CD14-positive monocyte (primary cell): ENCODE measurements around the gene CAMTA1. TPM values are rescaled to one million over a fixed set of nuclear protein-coding genes. Genes with fewer than 3 reads are reported as not detected.

Experiments used
- DNase-seq, 3 donors: peaks; one replicate each; pipeline ENCODE4 v3.0.0-alpha.2; 2011 to 2022
- H2AFZ ChIP-seq: 2 replicates; pipeline ENCODE4 v1.6.0; 2012; ENCODE audit warnings: mild to moderate bottlenecking, low read depth, low read length, inconsistent platforms; ENCODE audit not compliant: insufficient read depth, poor library complexity, severe bottlenecking
- H3K27ac ChIP-seq, 2 donors: 1 replicate in 1 of 2; 2 replicates in 1 of 2; pipeline ENCODE4 v1.5.1; 2012 to 2013; ENCODE audit warnings: low read length in 2 of 2, control low read depth in 1 of 2, inconsistent platforms in 1 of 2, low read depth in 1 of 2, mild to moderate bottlenecking in 1 of 2
- H3K27me3 ChIP-seq, 2 donors: one replicate each; pipeline versions ENCODE4 v1.6.0 to v1.6.1; 2011 to 2013; ENCODE audit warnings: low read length in 2 of 2; ENCODE audit not compliant: control insufficient read depth in 2 of 2, insufficient read depth in 2 of 2
- H3K36me3 ChIP-seq, 2 donors: replicated peaks in 1 of 2; 1 replicate in 1 of 2; 2 replicates in 1 of 2; pipeline versions ENCODE4 v1.5.1 to v1.6.1; 2012 to 2013; ENCODE audit warnings: low read length in 2 of 2, control low read depth in 1 of 2, inconsistent platforms in 1 of 2, mild to moderate bottlenecking in 1 of 2; ENCODE audit not compliant: insufficient read depth in 2 of 2, control insufficient read depth in 1 of 2
- H3K4me1 ChIP-seq, 2 donors: 1 replicate in 1 of 2; 2 replicates in 1 of 2; pipeline versions ENCODE4 v1.5.1 to v1.6.1; 2012 to 2013; ENCODE audit warnings: low read length in 2 of 2, control low read depth in 1 of 2, inconsistent platforms in 1 of 2, mild to moderate bottlenecking in 1 of 2, moderate library complexity in 1 of 2; ENCODE audit not compliant: insufficient read depth in 2 of 2, control insufficient read depth in 1 of 2
- H3K4me2 ChIP-seq: replicated peaks from 2 replicates; pipeline ENCODE3; 2012; ENCODE audit warnings: low read length, moderate library complexity, mild to moderate bottlenecking; ENCODE audit not compliant: poor library complexity, severe bottlenecking; ENCODE audit errors: extremely low read depth
- H3K4me3 ChIP-seq, 3 experiments: fragments of 200-600 bp in 1 of 3; sonication (generic) in 1 of 3; replicated peaks in 1 of 3; 1 replicate in 2 of 3; 2 replicates in 1 of 3; pipeline ENCODE4 v1.5.1; 2011 to 2013; ENCODE audit warnings: low read length in 3 of 3, mild to moderate bottlenecking in 3 of 3, control low read depth in 2 of 3, low read depth in 2 of 3, inconsistent platforms in 1 of 3, moderate library complexity in 1 of 3
- H3K79me2 ChIP-seq: 2 replicates; pipeline ENCODE4 v1.6.0; 2012; ENCODE audit warnings: mild to moderate bottlenecking, control low read depth, inconsistent platforms, low read length, moderate library complexity; ENCODE audit not compliant: insufficient read depth
- H3K9ac ChIP-seq: 2 replicates; pipeline ENCODE4 v1.6.0; 2017; ENCODE audit warnings: low read length, mild to moderate bottlenecking; ENCODE audit not compliant: insufficient read depth, poor library complexity, severe bottlenecking
- H3K9me3 ChIP-seq, 2 donors: replicated peaks in 1 of 2; 1 replicate in 1 of 2; 2 replicates in 1 of 2; pipeline versions ENCODE4 v1.5.1 to v1.6.1; 2012 to 2013; ENCODE audit warnings: low read length in 2 of 2, control low read depth in 1 of 2; ENCODE audit not compliant: control insufficient read depth in 1 of 2, insufficient read depth in 1 of 2
- H4K20me1 ChIP-seq: 2 replicates; pipeline ENCODE4 v1.6.0; 2012; ENCODE audit warnings: mild to moderate bottlenecking, low read length, control low read depth, moderate library complexity; ENCODE audit not compliant: insufficient read depth
- H3K27ac Mint-ChIP-seq, 7 donors: one replicate each; pipeline ENCODE4 v1.8.0; 2020; ENCODE audit warnings: mild to moderate bottlenecking in 7 of 7, mixed read lengths in 7 of 7, moderate library complexity in 6 of 7, inconsistent platforms in 2 of 7
- H3K27me3 Mint-ChIP-seq, 3 donors: one replicate each; pipeline ENCODE4 v1.8.0; 2021 to 2022; ENCODE audit warnings: low read depth in 3 of 3, mild to moderate bottlenecking in 3 of 3, mixed read lengths in 3 of 3, moderate library complexity in 3 of 3, inconsistent platforms in 1 of 3
- H3K36me3 Mint-ChIP-seq, 2 donors: one replicate each; pipeline ENCODE4 v1.8.0; 2020; ENCODE audit warnings: mixed read lengths in 2 of 2, inconsistent platforms in 1 of 2, mild to moderate bottlenecking in 1 of 2
- H3K4me1 Mint-ChIP-seq: one replicate; pipeline ENCODE4 v1.8.0; 2020; ENCODE audit warnings: mild to moderate bottlenecking, mixed read lengths
- H3K4me3 Mint-ChIP-seq, 2 donors: one replicate each; pipeline ENCODE4 v1.8.0; 2020; ENCODE audit warnings: mild to moderate bottlenecking in 2 of 2, mixed read lengths in 2 of 2, moderate library complexity in 1 of 2
- H3K9me3 Mint-ChIP-seq, 7 donors: one replicate each; pipeline ENCODE4 v1.8.0; 2020 to 2022; ENCODE audit warnings: mixed read lengths in 7 of 7, mild to moderate bottlenecking in 6 of 7, moderate library complexity in 6 of 7, inconsistent platforms in 2 of 7
- WGBS: methylation state at CpG from one replicate; pipeline ENCODE4 v1.1.5; 2013; ENCODE audit warnings: missing lambda C conversion rate; ENCODE audit not compliant: insufficient coverage; 5-methylcytosine and 5-hydroxymethylcytosine counted together
- intact Hi-C, 2 donors: fragments of 100-400 bp; cut with micrococcal nuclease; formaldehyde crosslinking; loops; one replicate each; pipeline versions ENCODE4 v1.15.0 to v1.15.1; 2023
- polyA plus RNA-seq, 3 donors: library from polyadenylated mRNA; depleted of rRNA in 1 of 3; unstranded in 2 of 3; stranded (reverse) in 1 of 3; fragments of 300-500 nt in 2 of 3; fragments of >200 nt in 1 of 3; fragmentation: Illumina TruSeq in 2 of 3; gene quantifications; 1 replicate in 2 of 3; 2 replicates in 1 of 3; pipeline ENCODE4 v1.2.3, GENCODE V29; 2012 to 2021
- TF ChIP-seq, protein P1 (sequence below): fragments of 200-600 bp; IDR thresholded peaks from one replicate; pipeline ENCODE4 v1.8.0; 2022; ENCODE audit warnings: antibody characterized with exemption, mild to moderate bottlenecking

The CAMTA1 gene
- polyA plus RNA-seq, 3 donors, result 52.0 to 89.6 (median 78.3) TPM

DNA sequence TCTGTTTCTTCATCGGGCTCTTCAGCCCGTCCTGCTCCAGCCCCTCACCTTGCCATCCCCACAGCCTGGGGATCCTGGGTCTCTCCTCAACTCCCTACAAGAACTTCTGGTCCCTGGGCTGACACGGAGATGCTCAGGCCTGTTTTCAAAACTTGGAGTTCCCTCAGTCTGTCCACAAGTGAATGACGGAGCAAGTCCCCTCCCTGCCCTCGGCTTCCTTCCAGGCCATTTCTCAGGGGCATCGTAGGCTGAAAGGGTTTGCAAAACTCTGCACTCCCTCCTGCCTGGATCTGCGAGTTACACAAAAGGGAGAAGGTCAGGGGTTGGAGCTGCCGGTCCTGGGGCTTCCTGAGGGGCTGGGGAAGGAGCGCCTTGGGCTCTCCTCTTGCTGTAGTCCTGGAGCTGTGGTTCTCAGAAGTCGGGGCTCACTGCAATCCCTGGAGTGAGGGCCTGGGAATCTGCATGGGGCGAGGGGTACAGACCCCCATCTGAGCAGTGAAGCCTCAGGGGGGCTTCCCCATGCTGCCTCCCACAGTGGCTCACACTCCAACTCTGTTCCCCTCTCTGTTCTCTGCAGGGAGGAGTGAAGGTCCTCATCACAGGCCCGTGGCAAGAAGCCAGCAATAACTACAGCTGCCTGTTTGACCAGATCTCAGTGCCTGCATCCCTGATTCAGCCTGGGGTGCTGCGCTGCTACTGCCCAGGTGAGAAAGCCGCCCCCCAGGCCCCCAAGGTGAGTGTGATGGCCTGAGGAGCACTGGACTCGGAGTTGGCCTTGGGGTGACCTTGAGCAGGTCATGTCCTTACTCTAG, 885.3 kb downstream of the CAMTA1 start:
- Mint-ChIP-seq H3K9me3 (no peaks in the 10 kb centered on the region), H3K27ac (peak overlapping the region in 1 of 7 donors; percentile 17), H3K36me3 (no peaks in the 10 kb centered on the region), H3K4me3 (no peak overlapping the region), H3K27me3 (peaks cover 6 to 19% (median 9%) of the 10 kb centered on the region in 3 donors), H3K4me1 (peaks cover 7% of the 10 kb centered on the region)
- intact Hi-C loops, result no loop called here
- no peaks in the 10 kb centered on the region for H4K20me1 ChIP-seq
- H3K36me3 ChIP-seq, result no peaks in the 10 kb centered on the region
- no peaks in the 10 kb centered on the region for H3K4me1 ChIP-seq
- H3K9me3 ChIP-seq, result no peaks in the 10 kb centered on the region
- TF ChIP-seq, protein P1, sequence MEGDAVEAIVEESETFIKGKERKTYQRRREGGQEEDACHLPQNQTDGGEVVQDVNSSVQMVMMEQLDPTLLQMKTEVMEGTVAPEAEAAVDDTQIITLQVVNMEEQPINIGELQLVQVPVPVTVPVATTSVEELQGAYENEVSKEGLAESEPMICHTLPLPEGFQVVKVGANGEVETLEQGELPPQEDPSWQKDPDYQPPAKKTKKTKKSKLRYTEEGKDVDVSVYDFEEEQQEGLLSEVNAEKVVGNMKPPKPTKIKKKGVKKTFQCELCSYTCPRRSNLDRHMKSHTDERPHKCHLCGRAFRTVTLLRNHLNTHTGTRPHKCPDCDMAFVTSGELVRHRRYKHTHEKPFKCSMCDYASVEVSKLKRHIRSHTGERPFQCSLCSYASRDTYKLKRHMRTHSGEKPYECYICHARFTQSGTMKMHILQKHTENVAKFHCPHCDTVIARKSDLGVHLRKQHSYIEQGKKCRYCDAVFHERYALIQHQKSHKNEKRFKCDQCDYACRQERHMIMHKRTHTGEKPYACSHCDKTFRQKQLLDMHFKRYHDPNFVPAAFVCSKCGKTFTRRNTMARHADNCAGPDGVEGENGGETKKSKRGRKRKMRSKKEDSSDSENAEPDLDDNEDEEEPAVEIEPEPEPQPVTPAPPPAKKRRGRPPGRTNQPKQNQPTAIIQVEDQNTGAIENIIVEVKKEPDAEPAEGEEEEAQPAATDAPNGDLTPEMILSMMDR, result no peak
- H3K4me3 ChIP-seq, result no peak overlapping the region
- H3K27ac ChIP-seq, result no peak overlapping the region
- no peak for DNase-seq
- H3K79me2 ChIP-seq, result no peaks in the 10 kb centered on the region
- 90% methylated on average over 13 of the region's 15 CpGs for WGBS
- H3K9ac ChIP-seq, result no peak overlapping the region
- H3K4me2 ChIP-seq, result no peak overlapping the region
- H2AFZ ChIP-seq, result no peak overlapping the region
- H3K27me3 ChIP-seq, result peaks cover 0 to 4% of the 10 kb centered on the region in 2 donors

GRCh38 chr1:7671146-7671465, 885.9 kb downstream of the CAMTA1 start:
- no peaks in the 10 kb centered on the region for H3K4me1 ChIP-seq

More at GRCh38 chr1:7671146-7671465, 885.9 kb downstream of the CAMTA1 start:
- H3K9ac ChIP-seq, result no peak overlapping the region
- intact Hi-C loops, result no loop called here
- no peak overlapping the region for H2AFZ ChIP-seq
- H3K36me3 ChIP-seq, result no peaks in the 10 kb centered on the region
- H3K4me3 ChIP-seq, result no peak overlapping the region
- DNase-seq, result no peak
- no peak overlapping the region for H3K27ac ChIP-seq
- Mint-ChIP-seq H3K36me3 (no peaks in the 10 kb centered on the region), H3K9me3 (no peaks in the 10 kb centered on the region), H3K4me3 (no peak overlapping the region), H3K27ac (no peak overlapping the region), H3K4me1 (peaks cover 7% of the 10 kb centered on the region), H3K27me3 (peaks cover 5 to 19% (median 9%) of the 10 kb centered on the region in 3 donors)
- WGBS, result 97% methylated on average over 9 of the region's 11 CpGs
- H3K9me3 ChIP-seq, result no peaks in the 10 kb centered on the region
- H3K79me2 ChIP-seq, result no peaks in the 10 kb centered on the region
- H3K4me2 ChIP-seq, result no peak overlapping the region
- TF ChIP-seq, protein P1, result no peak
- H3K27me3 ChIP-seq, result peaks cover 0 to 4% of the 10 kb centered on the region in 2 donors
- no peaks in the 10 kb centered on the region for H4K20me1 ChIP-seq
